GM13976 (cell line): ENCODE results near the gene ARHGEF25.
"Not testable (repeated sequence)": the region's sequence is repeated elsewhere in the genome, so short reads cannot be mapped to it uniquely, and the experiment has no call there.

ENCODE experiments used
- DNase-seq: peaks from one replicate; pipeline ENCODE4 v3.0.0; 2012; ENCODE audit warnings: low spot score
- CTCF ChIP-seq: IDR thresholded peaks from 2 replicates; pipeline ENCODE4 v1.5.1; 2012; ENCODE audit warnings: borderline replicate concordance, mild to moderate bottlenecking; ENCODE audit not compliant: insufficient read depth; ENCODE audit errors: extremely low read depth, missing control alignments, control extremely low read depth
- in situ Hi-C: fragments of 300-500 bp; cut with MboI; formaldehyde crosslinking; loops from one replicate; pipeline ENCODE4 v1.12.0; 2022; ENCODE audit warnings: low sequenced_read_pairs, mixed read lengths, inconsistent platforms; ENCODE audit not compliant: unreplicated experiment

ARHGEF25 gene

GRCh38 chr12:57586128-57586527 is 25.1 kb upstream of the ARHGEF25 start:
- in situ Hi-C loops: no loop called here
- DNase-seq: no peak
- TF ChIP-seq CTCF: no peak

GRCh38 chr12:57586832-57587429 is 24.3 kb upstream of the ARHGEF25 start:
- in situ Hi-C loops: no loop called here
- no peak for TF ChIP-seq CTCF
- DNase-seq: no peak

- DNase-seq, in situ Hi-C loops: not testable (repeated sequence)
These were observed 22.2 kb upstream of the ARHGEF25 start for GRCh38 chr12:57588951-57589610.

GRCh38 chr12:57590479-57590863 is 20.8 kb upstream of the ARHGEF25 start:
- DNase-seq: no peak
- no peak for TF ChIP-seq CTCF
- in situ Hi-C loops: no loop called here

GRCh38 chr12:57590864-57591781 is 20.1 kb upstream of the ARHGEF25 start, which contains the start of gene PIP4K2C:
Gene PIP4K2C, plus strand, starts transcription at chr12:57591192. Its CDS starts 98 bp downstream, at chr12:57591290.
- DNase-seq: peak; percentile 98
- TF ChIP-seq CTCF: no peak
- in situ Hi-C loops: no loop called here

- no peak for TF ChIP-seq CTCF
- in situ Hi-C loops: no loop called here
- no peak for DNase-seq
These were observed 19.4 kb upstream of the ARHGEF25 start for GRCh38 chr12:57591782-57592325.
